ENCODE results near the gene RPS13.

Gene RPS13

GRCh38 chr11:17077520-17078401, at the start of gene RPS13:
RPS13 (minus strand) TSS chr11:17077667; CDS start chr11:17077641, 26 bp downstream.
- Histone ChIP-seq H3K27ac (ENCODE audit: low read length) (peak within 1 kb of the TSS; percentile 75), H3K4me1 (ENCODE audit: low read length) (peaks cover 14% of the 10 kb centered on the region), H3K36me3 (replicated peaks; ENCODE audit: low read depth, low read length) (peaks cover 32% of the 10 kb centered on the region), H3K4me3 (ENCODE audit: low read length) (peak within 1 kb of the TSS; percentile 92), H4K20me1 (ENCODE audit: insufficient read depth, low read length) (0 out of 2 replicates have a peak, but pooled peaks cover 5% of the 10 kb centered on the region), H3K4me2 (ENCODE audit: low read length) (peak within 1 kb of the TSS; percentile 100), H3K9ac (ENCODE audit: low read length) (peak within 1 kb of the TSS; percentile 99), H3K79me2 (ENCODE audit: low read length) (peaks cover 42% of the 10 kb centered on the region), H3K9me3 (ENCODE audit: insufficient read depth, low read length) (no peaks in the 10 kb centered on the region), H2AFZ (ENCODE audit: low read depth, low read length) (peak within 1 kb of the TSS; percentile 44), H3K27me3 (ENCODE audit: low read depth, low read length) (no peaks in the 10 kb centered on the region)
- TF ChIP-seq, protein P1, sequence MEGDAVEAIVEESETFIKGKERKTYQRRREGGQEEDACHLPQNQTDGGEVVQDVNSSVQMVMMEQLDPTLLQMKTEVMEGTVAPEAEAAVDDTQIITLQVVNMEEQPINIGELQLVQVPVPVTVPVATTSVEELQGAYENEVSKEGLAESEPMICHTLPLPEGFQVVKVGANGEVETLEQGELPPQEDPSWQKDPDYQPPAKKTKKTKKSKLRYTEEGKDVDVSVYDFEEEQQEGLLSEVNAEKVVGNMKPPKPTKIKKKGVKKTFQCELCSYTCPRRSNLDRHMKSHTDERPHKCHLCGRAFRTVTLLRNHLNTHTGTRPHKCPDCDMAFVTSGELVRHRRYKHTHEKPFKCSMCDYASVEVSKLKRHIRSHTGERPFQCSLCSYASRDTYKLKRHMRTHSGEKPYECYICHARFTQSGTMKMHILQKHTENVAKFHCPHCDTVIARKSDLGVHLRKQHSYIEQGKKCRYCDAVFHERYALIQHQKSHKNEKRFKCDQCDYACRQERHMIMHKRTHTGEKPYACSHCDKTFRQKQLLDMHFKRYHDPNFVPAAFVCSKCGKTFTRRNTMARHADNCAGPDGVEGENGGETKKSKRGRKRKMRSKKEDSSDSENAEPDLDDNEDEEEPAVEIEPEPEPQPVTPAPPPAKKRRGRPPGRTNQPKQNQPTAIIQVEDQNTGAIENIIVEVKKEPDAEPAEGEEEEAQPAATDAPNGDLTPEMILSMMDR (IDR thresholded peaks at IDR 0.05; ENCODE audit: low read depth, low read length), result no peak
- TF ChIP-seq EZH2phosphoT487 (IDR thresholded peaks at IDR 0.05; ENCODE audit: low read depth), result no peak

DNA sequence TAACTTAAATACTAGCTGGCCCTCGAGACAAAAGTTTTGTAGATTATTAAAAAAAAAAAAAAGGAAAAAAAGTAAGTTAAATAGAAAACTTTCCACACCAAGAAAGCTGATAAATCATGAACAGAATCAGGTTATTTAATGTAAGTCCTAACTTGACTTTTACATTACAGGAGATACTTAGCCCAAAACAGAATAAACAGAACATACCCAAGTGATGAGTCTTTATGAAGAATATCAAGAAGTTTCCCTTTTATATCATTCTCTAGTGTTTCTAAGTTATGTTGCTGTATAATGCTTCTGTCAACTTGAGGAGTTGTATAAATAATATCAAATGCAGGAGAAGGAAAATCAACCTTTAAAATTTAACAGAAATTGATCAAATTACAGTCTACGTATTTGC, 44.5 kb upstream of the RPS13 start:
- Histone ChIP-seq H3K27me3 (ENCODE audit: low read depth, low read length) (no peaks in the 10 kb centered on the region), H3K79me2 (ENCODE audit: low read length) (no peaks in the 10 kb centered on the region), H2AFZ (ENCODE audit: low read depth, low read length) (no peak overlapping the region), H3K4me1 (ENCODE audit: low read length) (no peaks in the 10 kb centered on the region), H3K9ac (ENCODE audit: low read length) (no peak overlapping the region), H3K36me3 (replicated peaks; ENCODE audit: low read depth, low read length) (peaks cover 11% of the 10 kb centered on the region), H4K20me1 (ENCODE audit: insufficient read depth, low read length) (no peaks in the 10 kb centered on the region), H3K27ac (ENCODE audit: low read length) (no peak overlapping the region), H3K4me2 (ENCODE audit: low read length) (no peak overlapping the region), H3K4me3 (ENCODE audit: low read length) (no peak overlapping the region), H3K9me3 (ENCODE audit: insufficient read depth, low read length) (no peaks in the 10 kb centered on the region)
- TF ChIP-seq EZH2phosphoT487 (IDR thresholded peaks at IDR 0.05; ENCODE audit: low read depth), result no peak
- TF ChIP-seq, protein P1 (IDR thresholded peaks at IDR 0.05; ENCODE audit: low read depth, low read length), result no peak

DNA sequence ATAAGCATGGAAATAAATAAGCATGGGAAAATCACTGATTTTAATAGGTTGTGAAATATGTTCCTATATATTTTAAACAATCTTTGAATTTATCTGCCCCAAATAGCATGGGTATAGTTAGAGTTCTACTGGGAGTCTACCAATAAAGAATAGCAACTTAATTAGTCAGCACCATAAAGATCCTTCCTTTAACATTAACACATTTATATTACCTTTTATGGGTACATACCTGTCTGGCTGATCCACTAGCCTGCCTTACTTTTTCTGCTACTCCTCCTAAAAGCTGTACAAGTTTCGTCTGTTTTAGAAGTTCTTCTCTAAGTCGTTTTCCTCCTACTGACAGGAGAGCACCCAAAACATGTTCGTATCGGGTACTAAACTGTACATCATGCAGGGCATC, 39.8 kb upstream of the RPS13 start:
- H4K20me1 ChIP-seq (ENCODE audit: insufficient read depth, low read length), result no peaks in the 10 kb centered on the region
- no peak overlapping the region for H2AFZ ChIP-seq (ENCODE audit: low read depth, low read length)
- H3K27ac ChIP-seq (ENCODE audit: low read length), result no peak overlapping the region
- peaks cover 11% of the 10 kb centered on the region for H3K36me3 ChIP-seq (replicated peaks; ENCODE audit: low read depth, low read length)
- no peaks in the 10 kb centered on the region for H3K27me3 ChIP-seq (ENCODE audit: low read depth, low read length)
- H3K4me3 ChIP-seq (ENCODE audit: low read length), result no peak overlapping the region
- H3K4me1 ChIP-seq (ENCODE audit: low read length), result peaks cover 3% of the 10 kb centered on the region; the same call in 1 of the 2 replicates
- H3K79me2 ChIP-seq (ENCODE audit: low read length), result no peaks in the 10 kb centered on the region
- TF ChIP-seq, protein P1 (IDR thresholded peaks at IDR 0.05; ENCODE audit: low read depth, low read length), result no peak
- TF ChIP-seq EZH2phosphoT487 (IDR thresholded peaks at IDR 0.05; ENCODE audit: low read depth), result no peak
- no peaks in the 10 kb centered on the region for H3K9me3 ChIP-seq (ENCODE audit: insufficient read depth, low read length)
- H3K4me2 ChIP-seq (ENCODE audit: low read length), result no peak overlapping the region
- no peak overlapping the region for H3K9ac ChIP-seq (ENCODE audit: low read length)

DNA sequence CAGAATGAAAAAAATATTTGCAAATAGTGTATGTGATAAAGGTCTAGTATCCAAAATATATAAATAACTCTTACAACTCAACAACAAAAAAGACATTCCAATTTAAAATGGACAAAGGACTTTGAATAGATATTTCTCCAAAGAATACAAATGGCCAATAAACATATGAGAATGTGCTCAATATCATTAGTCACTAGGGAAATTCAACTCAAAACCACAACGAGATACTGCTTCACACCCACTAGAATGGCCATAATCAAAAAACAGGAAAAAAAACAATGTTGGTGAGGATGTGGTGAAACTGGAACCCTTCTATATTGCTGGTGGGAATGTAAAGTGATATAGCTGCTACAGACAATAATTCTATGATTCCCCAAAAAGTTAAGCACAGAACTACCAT, 38.6 kb upstream of the RPS13 start:
- Histone ChIP-seq H3K79me2 (ENCODE audit: low read length) (no peaks in the 10 kb centered on the region), H2AFZ (ENCODE audit: low read depth, low read length) (no peak overlapping the region), H3K9ac (ENCODE audit: low read length) (no peak overlapping the region), H3K4me2 (ENCODE audit: low read length) (no peak overlapping the region), H4K20me1 (ENCODE audit: insufficient read depth, low read length) (no peaks in the 10 kb centered on the region), H3K4me3 (ENCODE audit: low read length) (no peak overlapping the region), H3K27me3 (ENCODE audit: low read depth, low read length) (no peaks in the 10 kb centered on the region), H3K36me3 (replicated peaks; ENCODE audit: low read depth, low read length) (peaks cover 6% of the 10 kb centered on the region), H3K27ac (ENCODE audit: low read length) (no peak overlapping the region), H3K9me3 (ENCODE audit: insufficient read depth, low read length) (no peaks in the 10 kb centered on the region), H3K4me1 (ENCODE audit: low read length) (peaks cover 3% of the 10 kb centered on the region; the same call in 1 of the 2 replicates)
- TF ChIP-seq, protein P1 (IDR thresholded peaks at IDR 0.05; ENCODE audit: low read depth, low read length), result no peak
- TF ChIP-seq EZH2phosphoT487 (IDR thresholded peaks at IDR 0.05; ENCODE audit: low read depth), result no peak
